Muscle layer of colon (tissue), 2 donors: Measurements from ENCODE around the gene RPTN.

ENCODE experiments used
- H3K27ac ChIP-seq: one replicate; pipeline ENCODE4 v1.7.0; 2013; ENCODE audit warnings: low read depth, mild to moderate bottlenecking, low read length, moderate library complexity
- H3K27me3 ChIP-seq, 2 donors: one replicate each; pipeline ENCODE4 v1.7.0; 2013; ENCODE audit warnings: low read length in 2 of 2, mild to moderate bottlenecking in 2 of 2; ENCODE audit not compliant: insufficient read depth in 2 of 2, control insufficient read depth in 1 of 2
- H3K36me3 ChIP-seq: one replicate; pipeline ENCODE4 v1.7.0; 2013; ENCODE audit warnings: mild to moderate bottlenecking, low read length; ENCODE audit not compliant: insufficient read depth
- H3K4me1 ChIP-seq: one replicate; pipeline ENCODE4 v1.7.0; 2013; ENCODE audit warnings: mild to moderate bottlenecking, low read length; ENCODE audit not compliant: insufficient read depth
- H3K4me3 ChIP-seq, 2 donors: one replicate each; pipeline ENCODE4 v1.7.0; 2013; ENCODE audit warnings: low read length in 2 of 2, low read depth in 1 of 2, mild to moderate bottlenecking in 1 of 2, moderate library complexity in 1 of 2
- H3K9ac ChIP-seq: one replicate; pipeline ENCODE4 v1.7.0; 2013; ENCODE audit warnings: low read length
- H3K9me3 ChIP-seq: one replicate; pipeline ENCODE4 v1.7.0; 2013; ENCODE audit warnings: mild to moderate bottlenecking, low read length
- donor health status: abdominal sarcoma.
- donor health status: Adenocarcinoma of cecum.

Gene RPTN

GRCh38 chr1:152109998-152110294, 49.1 kb downstream of the RPTN start:
- Histone ChIP-seq H3K9me3 (peaks cover 23% of the 10 kb centered on the region), H3K36me3 (no peaks in the 10 kb centered on the region), H3K27ac (no peak overlapping the region), H3K4me1 (peaks cover 30% of the 10 kb centered on the region), H3K9ac (no peak overlapping the region), H3K4me3 (peak overlapping the region; percentile 38 to 67), H3K27me3 (peaks cover 79 to 99% of the 10 kb centered on the region in 2 donors)

- Histone ChIP-seq H3K9ac (no peak overlapping the region), H3K9me3 (peaks cover 23% of the 10 kb centered on the region), H3K4me1 (peaks cover 30% of the 10 kb centered on the region), H3K4me3 (peak overlapping the region in 1 of 2 donors; percentile 67), H3K27ac (no peak overlapping the region), H3K27me3 (peaks cover 77 to 99% of the 10 kb centered on the region in 2 donors), H3K36me3 (no peaks in the 10 kb centered on the region)
Measured at GRCh38 chr1:152109231-152109997, 49.6 kb downstream of the RPTN start.

DNA sequence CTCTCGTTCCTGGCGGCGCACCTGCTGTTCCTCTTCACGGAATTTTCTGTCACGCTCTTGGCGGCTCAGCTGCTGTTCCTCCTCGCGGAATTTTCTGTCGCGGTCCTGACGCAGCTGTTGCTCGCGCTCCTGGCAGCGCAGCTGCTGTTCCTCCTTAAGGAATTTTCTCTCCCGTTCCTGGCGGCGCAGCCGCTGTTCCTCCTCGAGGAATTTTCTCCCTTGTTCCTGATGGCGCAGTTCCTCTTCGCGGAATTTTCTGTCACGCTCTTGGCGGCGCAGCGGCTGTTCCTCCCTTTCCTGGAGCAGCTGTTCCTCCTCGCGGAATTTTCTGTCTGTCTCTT, 50.2 kb downstream of the RPTN start:
- Histone ChIP-seq H3K27ac (no peak overlapping the region), H3K27me3 (peaks cover 71 to 97% of the 10 kb centered on the region in 2 donors), H3K9ac (no peak overlapping the region), H3K36me3 (no peaks in the 10 kb centered on the region), H3K4me1 (peaks cover 30% of the 10 kb centered on the region), H3K9me3 (peaks cover 23% of the 10 kb centered on the region), H3K4me3 (peak overlapping the region in 1 of 2 donors; percentile 67)

GRCh38 chr1:152107984-152108881, 50.8 kb downstream of the RPTN start:
- Histone ChIP-seq H3K9me3 (peaks cover 23% of the 10 kb centered on the region), H3K4me1 (peaks cover 30% of the 10 kb centered on the region), H3K4me3 (peak overlapping the region in 1 of 2 donors; percentile 14), H3K9ac (no peak overlapping the region), H3K36me3 (no peaks in the 10 kb centered on the region), H3K27ac (no peak overlapping the region), H3K27me3 (peaks cover 65 to 97% of the 10 kb centered on the region in 2 donors)

DNA sequence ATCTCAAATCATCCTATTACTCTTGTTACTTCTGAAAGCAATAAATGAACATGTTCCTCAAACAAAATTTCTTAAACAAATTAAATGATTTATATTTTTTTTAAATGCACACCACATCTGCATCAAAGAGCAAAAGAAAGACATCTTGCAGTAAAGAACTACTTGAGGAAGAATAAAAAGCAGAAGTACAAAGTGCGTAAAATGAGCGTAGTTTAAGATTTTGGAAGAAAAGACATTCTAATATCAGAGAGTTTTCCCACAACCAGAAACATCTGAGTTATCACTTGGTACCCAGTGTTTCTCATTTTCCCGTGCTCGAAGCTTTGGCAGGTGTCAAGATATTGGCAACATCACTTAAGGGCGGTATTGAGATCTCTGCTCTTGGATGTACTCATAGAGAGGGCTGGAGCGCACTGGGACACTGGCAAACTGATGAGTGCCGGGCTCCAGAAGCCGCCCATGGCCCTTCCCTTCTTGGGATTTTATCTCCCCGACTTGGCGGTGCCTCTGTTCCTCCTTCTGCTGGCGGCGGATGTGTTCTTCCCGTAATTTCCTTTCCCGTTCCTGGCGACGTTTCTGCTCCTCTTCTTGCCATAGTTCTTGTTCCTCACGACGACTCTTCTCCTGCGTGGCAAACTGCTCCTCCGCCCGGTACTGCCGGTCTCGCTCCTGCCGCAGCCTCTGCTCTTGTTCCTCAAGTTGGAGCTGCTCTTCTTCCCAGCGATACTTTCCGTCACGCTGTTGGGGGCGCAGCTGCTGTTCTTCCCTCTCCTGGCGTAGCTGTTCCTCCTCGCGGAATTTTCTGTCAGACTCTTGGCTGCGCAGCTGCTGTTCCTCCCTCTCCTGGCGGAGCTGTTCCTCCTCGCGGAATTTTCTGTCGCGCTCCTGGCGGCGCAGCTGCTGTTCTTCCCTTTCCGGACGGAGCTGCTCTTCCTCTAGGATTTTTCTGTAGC, 51.7 kb downstream of the RPTN start:
- H3K4me3 ChIP-seq: no peak overlapping the region
- H3K4me1 ChIP-seq: peaks cover 22% of the 10 kb centered on the region
- H3K36me3 ChIP-seq: no peaks in the 10 kb centered on the region
- H3K9ac ChIP-seq: no peak overlapping the region
- H3K27me3 ChIP-seq: peaks cover 56 to 91% of the 10 kb centered on the region in 2 donors
- H3K27ac ChIP-seq: no peak overlapping the region
- peaks cover 23% of the 10 kb centered on the region for H3K9me3 ChIP-seq

DNA sequence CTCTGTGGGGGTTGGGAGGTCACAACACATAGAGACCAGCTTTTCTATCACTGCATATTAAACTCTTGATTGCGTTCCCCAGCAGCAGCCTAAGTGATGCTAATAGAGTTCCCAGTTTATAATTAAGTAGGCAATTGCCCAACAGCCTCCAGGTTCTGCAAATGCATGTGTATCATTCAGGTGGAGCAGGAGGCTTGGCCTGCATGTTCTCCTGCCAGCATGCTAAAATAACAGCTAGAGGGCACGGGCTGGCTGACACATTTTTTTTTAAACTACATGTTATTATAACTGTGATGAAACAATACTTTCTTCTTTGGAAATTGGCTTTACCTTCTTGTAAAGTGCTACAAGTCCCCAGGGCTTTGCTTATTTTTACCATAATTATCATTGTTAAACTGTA, 54.2 kb downstream of the RPTN start:
- peaks cover 23% of the 10 kb centered on the region for H3K9me3 ChIP-seq
- no peak overlapping the region for H3K9ac ChIP-seq
- peaks cover 10% of the 10 kb centered on the region for H3K4me1 ChIP-seq
- H3K4me3 ChIP-seq: no peak overlapping the region
- H3K36me3 ChIP-seq: no peaks in the 10 kb centered on the region
- H3K27ac ChIP-seq: no peak overlapping the region
- peaks cover 51 to 73% of the 10 kb centered on the region in 2 donors for H3K27me3 ChIP-seq
